ENCODE measurements around the gene SSTR4. TPM values are rescaled to one million over a fixed set of nuclear protein-coding genes. Genes with fewer than 3 reads are reported as not detected.

Gene SSTR4
- total and polyA plus RNA-seq, 2 donors (not counting 3 experiments of a cell fraction or from before 2014, with no cell fraction given), result not detected

GRCh38 chr20:23084282-23084844 is 49.3 kb downstream of the SSTR4 start:
- peak overlapping the region; percentile 98 for H3K27ac ChIP-seq (ENCODE audit: insufficient read depth, low read depth, low read length)
- intact Hi-C loops (cut with micrococcal nuclease), result loop anchor here (10.0 kb wide), 1 partner anchor 1780 kb away; the partner anchor contains the start of gene XRN2
- TF ChIP-seq EZH2 (IDR thresholded peaks at IDR 0.05; ENCODE audit: borderline replicate concordance, low read depth, low read length, severe bottlenecking) (no peak), JUN (IDR thresholded peaks at IDR 0.05; ENCODE audit: borderline replicate concordance, insufficient read depth, insufficient read length, low read depth) (no peak), GATA2 (IDR thresholded peaks at IDR 0.05; ENCODE audit: insufficient read depth, insufficient read length, low read depth, low read length) (no peak), MAX (IDR thresholded peaks at IDR 0.05; ENCODE audit: insufficient read depth, insufficient read length) (no peak), POLR2AphosphoS5 (IDR thresholded peaks at IDR 0.05; ENCODE audit: insufficient read depth, low read depth, low read length) (no peak)
- no peaks in the 10 kb centered on the region for H3K9me1 ChIP-seq (replicated peaks; ENCODE audit: control insufficient read depth, extremely low read depth, insufficient read depth, low read length)
- no peak for FAIRE-seq
- BruUV-seq (replicated peaks), result no TSS peak
- ChIA-PET CTCF (interaction anchor here (0.9 to 4.8 kb wide), 9 partner anchors 19 to 393 kb away, joined by 3 to 36 read pairs (median 20); no protein-coding TSS in a partner anchor), POLR2A (interaction anchor here (2.0 to 2.8 kb wide), 5 partner anchors 18 to 49 kb away, joined by 8 to 20 read pairs (median 12); no protein-coding TSS in a partner anchor)
- H3K9me3 ChIP-seq (replicated peaks; ENCODE audit: control insufficient read depth, insufficient read depth, low read length), result no peaks in the 10 kb centered on the region
- peaks cover 58% of the 10 kb centered on the region for H3K79me2 ChIP-seq (ENCODE audit: control insufficient read depth, insufficient read depth, low read length)
- H3K4me1 ChIP-seq (ENCODE audit: control insufficient read depth, extremely low read depth, insufficient read depth, low read length), result peaks cover 62% of the 10 kb centered on the region
- H3K27me3 ChIP-seq (ENCODE audit: control insufficient read depth in 2 of 2, insufficient read depth in 2 of 2, low read length in 2 of 2), result no peaks in the 10 kb centered on the region
- dilution Hi-C loops (cut with MboI; ENCODE audit: extremely low pct_ligation_motif_present, low sequenced_read_pairs), result no loop called here
- peak overlapping the region; percentile 82 to 93 (median 86) for H3K4me3 ChIP-seq (replicated peaks in 1 of 3; ENCODE audit: insufficient read depth in 1 of 3, low read depth in 1 of 3, low read length in 3 of 3)
- H3K36me3 ChIP-seq (ENCODE audit: control insufficient read depth in 2 of 2, extremely low read depth in 1 of 2, insufficient read depth in 2 of 2, low read length in 2 of 2), result peaks cover 10 to 18% of the 10 kb centered on the region in 2 experiments
- H3K4me2 ChIP-seq (ENCODE audit: insufficient read depth, low read length), result peak overlapping the region; percentile 95
- H3K9ac ChIP-seq (replicated peaks; ENCODE audit: extremely low read depth, insufficient read depth, low read length), result peak overlapping the region; percentile 96
- DNase-seq (ENCODE audit: low read depth, low spot score), result peak; percentile 36
- no peaks in the 10 kb centered on the region for H4K20me1 ChIP-seq (replicated peaks; ENCODE audit: control insufficient read depth, extremely low read depth, insufficient read depth, low read length)
- no peak overlapping the region for H2AFZ ChIP-seq (ENCODE audit: low read depth, low read length)
